Measurements from ENCODE around the gene BBS10. TPM values are rescaled to one million over a fixed set of nuclear protein-coding genes. Genes with fewer than 3 reads are reported as not detected.

The BBS10 gene
- total RNA-seq, 1 experiment from 2014 or later: 6.0 TPM

- H3K27me3 Mint-ChIP-seq (ENCODE audit: insufficient read depth, unreplicated experiment): no peaks in the 10 kb centered on the region
- no peak for DNase-seq
- H3K4me1 Mint-ChIP-seq (ENCODE audit: low read depth, unreplicated experiment): no peaks in the 10 kb centered on the region
- no TSS peak for BruUV-seq (replicated peaks)
- ChIA-PET CTCF (interaction anchor here (0.5 kb wide), 1 partner anchor 245 kb away, joined by 5 read pairs; no protein-coding TSS in a partner anchor), POLR2A (no interaction called here)
- Histone ChIP-seq H3K4me3 (ENCODE audit: low read depth, low read length) (no peak overlapping the region), H3K27me3 (replicated peaks; ENCODE audit: control insufficient read depth, insufficient read depth, low read length) (no peaks in the 10 kb centered on the region), H3K36me3 (ENCODE audit: control insufficient read depth, insufficient read depth, low read length) (no peaks in the 10 kb centered on the region), H3K9me3 (no peaks in the 10 kb centered on the region), H3K4me1 (0 out of 2 replicates have a peak, but pooled peaks cover 3% of the 10 kb centered on the region)
- TF ChIP-seq, protein P1, sequence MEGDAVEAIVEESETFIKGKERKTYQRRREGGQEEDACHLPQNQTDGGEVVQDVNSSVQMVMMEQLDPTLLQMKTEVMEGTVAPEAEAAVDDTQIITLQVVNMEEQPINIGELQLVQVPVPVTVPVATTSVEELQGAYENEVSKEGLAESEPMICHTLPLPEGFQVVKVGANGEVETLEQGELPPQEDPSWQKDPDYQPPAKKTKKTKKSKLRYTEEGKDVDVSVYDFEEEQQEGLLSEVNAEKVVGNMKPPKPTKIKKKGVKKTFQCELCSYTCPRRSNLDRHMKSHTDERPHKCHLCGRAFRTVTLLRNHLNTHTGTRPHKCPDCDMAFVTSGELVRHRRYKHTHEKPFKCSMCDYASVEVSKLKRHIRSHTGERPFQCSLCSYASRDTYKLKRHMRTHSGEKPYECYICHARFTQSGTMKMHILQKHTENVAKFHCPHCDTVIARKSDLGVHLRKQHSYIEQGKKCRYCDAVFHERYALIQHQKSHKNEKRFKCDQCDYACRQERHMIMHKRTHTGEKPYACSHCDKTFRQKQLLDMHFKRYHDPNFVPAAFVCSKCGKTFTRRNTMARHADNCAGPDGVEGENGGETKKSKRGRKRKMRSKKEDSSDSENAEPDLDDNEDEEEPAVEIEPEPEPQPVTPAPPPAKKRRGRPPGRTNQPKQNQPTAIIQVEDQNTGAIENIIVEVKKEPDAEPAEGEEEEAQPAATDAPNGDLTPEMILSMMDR (IDR thresholded peaks at IDR 0.05; ENCODE audit: insufficient read depth in 1 of 2, low read depth in 1 of 2, low read length in 1 of 2, severe bottlenecking in 1 of 2, unreplicated experiment in 1 of 2): no peak
- H3K36me3 Mint-ChIP-seq (ENCODE audit: insufficient read depth, unreplicated experiment): peaks cover 19% of the 10 kb centered on the region
- intact Hi-C loops (cut with micrococcal nuclease; ENCODE audit: unreplicated experiment): no loop called here
- no peak overlapping the region for H3K4me3 Mint-ChIP-seq (ENCODE audit: unreplicated experiment)
- no peak overlapping the region for H3K27ac Mint-ChIP-seq (ENCODE audit: unreplicated experiment)
- H3K9me3 Mint-ChIP-seq (ENCODE audit: unreplicated experiment): no peaks in the 10 kb centered on the region
Measured at GRCh38 chr12:76356071-76356470, 7.9 kb upstream of the BBS10 start.

GRCh38 chr12:76346798-76347420 lies 1.3 kb downstream of the BBS10 start:
- intact Hi-C loops (cut with micrococcal nuclease; ENCODE audit: unreplicated experiment): loop anchor here (2.0 to 5.0 kb wide), 5 partner anchors 188 to 835 kb away; partner anchors contain the start of gene KRR1
- Mint-ChIP-seq H3K4me1 (ENCODE audit: low read depth, unreplicated experiment) (peaks cover 9% of the 10 kb centered on the region), H3K27ac (ENCODE audit: unreplicated experiment) (no peak overlapping the region), H3K36me3 (ENCODE audit: insufficient read depth, unreplicated experiment) (peaks cover 18% of the 10 kb centered on the region), H3K9me3 (ENCODE audit: unreplicated experiment) (no peaks in the 10 kb centered on the region), H3K27me3 (ENCODE audit: insufficient read depth, unreplicated experiment) (no peaks in the 10 kb centered on the region), H3K4me3 (ENCODE audit: unreplicated experiment) (peak overlapping the region; percentile 82)
- no peaks in the 10 kb centered on the region for H3K9me3 ChIP-seq
- peaks cover 5% of the 10 kb centered on the region; the same call in 1 of the 2 replicates for H3K4me1 ChIP-seq
- BruUV-seq (replicated peaks): no TSS peak
- ChIA-PET POLR2A (no interaction called here), CTCF (interaction anchor here (0.8 to 2.3 kb wide), 7 partner anchors 62 to 315 kb away, joined by 3 to 17 read pairs (median 3); partner anchors contain the start of genes NAP1L1 and PHLDA1)
- H3K36me3 ChIP-seq (ENCODE audit: control insufficient read depth, insufficient read depth, low read length): no peaks in the 10 kb centered on the region
- TF ChIP-seq, protein P1 (IDR thresholded peaks at IDR 0.05; ENCODE audit: insufficient read depth in 1 of 2, low read depth in 1 of 2, low read length in 1 of 2, severe bottlenecking in 1 of 2, unreplicated experiment in 1 of 2): peak in 1 of 2 experiments; percentile 50
- DNase-seq: peak; percentile 40 to 45
- no peaks in the 10 kb centered on the region; the same call in 1 of the 2 replicates for H3K27me3 ChIP-seq (replicated peaks; ENCODE audit: control insufficient read depth, insufficient read depth, low read length)
- peak overlapping the region; percentile 57 for H3K4me3 ChIP-seq (ENCODE audit: low read depth, low read length)

- POLR2A ChIA-PET: no interaction called here
- Histone ChIP-seq H3K27me3 (replicated peaks; ENCODE audit: control insufficient read depth, insufficient read depth, low read length) (no peaks in the 10 kb centered on the region; the same call in 1 of the 2 replicates), H3K4me3 (ENCODE audit: low read depth, low read length) (no peak overlapping the region), H3K9me3 (no peaks in the 10 kb centered on the region), H3K36me3 (ENCODE audit: control insufficient read depth, insufficient read depth, low read length) (no peaks in the 10 kb centered on the region), H3K4me1 (peaks cover 5% of the 10 kb centered on the region; the same call in 1 of the 2 replicates)
- intact Hi-C loops (cut with micrococcal nuclease; ENCODE audit: unreplicated experiment): loop anchor here (2.0 to 5.0 kb wide), 5 partner anchors 187 to 834 kb away; partner anchors contain the start of gene KRR1
- no peaks in the 10 kb centered on the region for H3K9me3 Mint-ChIP-seq (ENCODE audit: unreplicated experiment)
- CTCF ChIA-PET: no interaction called here
- no peak overlapping the region for H3K4me3 Mint-ChIP-seq (ENCODE audit: unreplicated experiment)
- no peak overlapping the region for H3K27ac Mint-ChIP-seq (ENCODE audit: unreplicated experiment)
- TF ChIP-seq, protein P1 (IDR thresholded peaks at IDR 0.05; ENCODE audit: insufficient read depth in 1 of 2, low read depth in 1 of 2, low read length in 1 of 2, severe bottlenecking in 1 of 2, unreplicated experiment in 1 of 2): no peak
- no peak for DNase-seq
- H3K4me1 Mint-ChIP-seq (ENCODE audit: low read depth, unreplicated experiment): peaks cover 9% of the 10 kb centered on the region
- no peaks in the 10 kb centered on the region for H3K27me3 Mint-ChIP-seq (ENCODE audit: insufficient read depth, unreplicated experiment)
- H3K36me3 Mint-ChIP-seq (ENCODE audit: insufficient read depth, unreplicated experiment): peaks cover 18% of the 10 kb centered on the region
- BruUV-seq (replicated peaks): no TSS peak
Measured at GRCh38 chr12:76346236-76346635, 2.0 kb downstream of the BBS10 start.

Measured in Caco-2 (cell line).